Lower leg skin (tissue), 3 donors: ENCODE data around the gene ZNF43.

Source experiments
- CTCF ChIP-seq, 3 donors: fragments of 450-650 bp; IDR thresholded peaks; one replicate each; pipeline ENCODE4 v1.5.1; 2016; ENCODE audit warnings: antibody characterized with exemption in 3 of 3, mild to moderate bottlenecking in 3 of 3, moderate library complexity in 2 of 3
- POLR2A ChIP-seq, 2 donors: fragments of 450-650 bp; IDR thresholded peaks; one replicate each; pipeline ENCODE4 v1.6.1; 2016 to 2017; ENCODE audit warnings: antibody characterized with exemption in 2 of 2, mild to moderate bottlenecking in 1 of 2, moderate library complexity in 1 of 2

GRCh38 chr19:21856773-21857514 lies 21.0 kb upstream of the ZNF43 start:
- TF ChIP-seq CTCF (IDR thresholded peaks at IDR 0.05) (no peak), POLR2A (IDR thresholded peaks at IDR 0.05) (no peak)
